ENCODE results near the gene OLFML3. TPM values are rescaled to one million over a fixed set of nuclear protein-coding genes. Genes with fewer than 3 reads are reported as not detected.

OLFML3 gene
- total and polyA plus RNA-seq, 12 donors, result 6.1 to 19.7 (median 11.0) TPM

GRCh38 chr1:113984710-113985109 lies 5.4 kb downstream of the OLFML3 start:
- no peaks in the 10 kb centered on the region for H3K27me3 ChIP-seq
- peak overlapping the region in 8 of 10 donors; percentile 9 to 73 (median 46) for H3K27ac ChIP-seq
- no peaks in the 10 kb centered on the region for H3K9me3 ChIP-seq
- peaks cover 0 to 3% (median 0%) of the 10 kb centered on the region in 9 donors for H3K36me3 ChIP-seq
- WGBS, 2 donors, result 48 to 52% methylated on average over 4 of the region's 4 CpGs
- H3K4me3 ChIP-seq, result no peak overlapping the region
- DNase-seq (peak in 1 of 2 donors; percentile 41), ATAC-seq (peak in 4 of 8 donors; percentile 18 to 67 (median 63))
- intact Hi-C loops (cut with DNase I), result loop anchor here in 1 of 10 donors (10.0 kb wide), 1 partner anchor 150 kb away; no protein-coding TSS in a partner anchor
- TF ChIP-seq CTCF (IDR thresholded peaks at IDR 0.05), result no peak
- peaks cover 0 to 50% (median 39%) of the 10 kb centered on the region in 9 donors for H3K4me1 ChIP-seq

GRCh38 chr1:113986802-113987201 lies 7.5 kb downstream of the OLFML3 start:
- DNase-seq, result no peak
- no peak for TF ChIP-seq CTCF (IDR thresholded peaks at IDR 0.05)
- Histone ChIP-seq H3K9me3 (no peaks in the 10 kb centered on the region), H3K27ac (no peak overlapping the region), H3K4me3 (no peak overlapping the region), H3K36me3 (no peaks in the 10 kb centered on the region), H3K27me3 (no peaks in the 10 kb centered on the region), H3K4me1 (peaks cover 0 to 36% (median 30%) of the 10 kb centered on the region in 9 donors)
- ATAC-seq, result no peak
- intact Hi-C loops (cut with DNase I), result loop anchor here in 1 of 10 donors (10.0 kb wide), 1 partner anchor 148 kb away; no protein-coding TSS in a partner anchor
- WGBS, 2 donors, result 84 to 88% methylated on average over 6 of the region's 6 CpGs

- Histone ChIP-seq H3K4me3 (no peak overlapping the region), H3K9me3 (no peaks in the 10 kb centered on the region), H3K27ac (no peak overlapping the region), H3K27me3 (no peaks in the 10 kb centered on the region), H3K36me3 (no peaks in the 10 kb centered on the region), H3K4me1 (peaks cover 0 to 31% (median 29%) of the 10 kb centered on the region in 9 donors)
- ATAC-seq, result no peak
- intact Hi-C loops (cut with DNase I), result loop anchor here in 1 of 10 donors (10.0 kb wide), 1 partner anchor 148 kb away; no protein-coding TSS in a partner anchor
- no peak for TF ChIP-seq CTCF (IDR thresholded peaks at IDR 0.05)
- no peak for DNase-seq
- 76 to 79% methylated on average over 5 of the region's 5 CpGs for WGBS, 2 donors
These were observed 8.0 kb downstream of the OLFML3 start for GRCh38 chr1:113987259-113987658.

GRCh38 chr1:113990530-113990929 lies 11.3 kb downstream of the OLFML3 start:
- peaks cover 0 to under 1% (median 0%) of the 10 kb centered on the region in 9 donors for H3K4me1 ChIP-seq
- H3K9me3 ChIP-seq, result peaks cover 0 to 17% (median 11%) of the 10 kb centered on the region in 11 donors
- H3K4me3 ChIP-seq, result no peak overlapping the region
- ATAC-seq, result no peak
- 48 to 69% methylated on average over 2 of the region's 2 CpGs for WGBS, 2 donors
- no peaks in the 10 kb centered on the region for H3K36me3 ChIP-seq
- intact Hi-C loops (cut with DNase I), result no loop called here
- DNase-seq, result no peak
- no peak overlapping the region for H3K27ac ChIP-seq
- TF ChIP-seq CTCF (IDR thresholded peaks at IDR 0.05), result no peak
- no peaks in the 10 kb centered on the region for H3K27me3 ChIP-seq
